HG03066 (cell line): ENCODE data around the gene CDC42EP1.
"Not testable (repeated sequence)": the region's sequence is repeated elsewhere in the genome, so short reads cannot be mapped to it uniquely, and the experiment has no call there.

Experiments used
- ATAC-seq: cut with Tn5 transposase; IDR thresholded peaks from one replicate; pipeline ENCODE4 v1.9.1; 2021; ENCODE audit warnings: low read depth; ENCODE audit not compliant: unreplicated experiment

CDC42EP1 gene, protein sequence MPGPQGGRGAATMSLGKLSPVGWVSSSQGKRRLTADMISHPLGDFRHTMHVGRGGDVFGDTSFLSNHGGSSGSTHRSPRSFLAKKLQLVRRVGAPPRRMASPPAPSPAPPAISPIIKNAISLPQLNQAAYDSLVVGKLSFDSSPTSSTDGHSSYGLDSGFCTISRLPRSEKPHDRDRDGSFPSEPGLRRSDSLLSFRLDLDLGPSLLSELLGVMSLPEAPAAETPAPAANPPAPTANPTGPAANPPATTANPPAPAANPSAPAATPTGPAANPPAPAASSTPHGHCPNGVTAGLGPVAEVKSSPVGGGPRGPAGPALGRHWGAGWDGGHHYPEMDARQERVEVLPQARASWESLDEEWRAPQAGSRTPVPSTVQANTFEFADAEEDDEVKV

DNA sequence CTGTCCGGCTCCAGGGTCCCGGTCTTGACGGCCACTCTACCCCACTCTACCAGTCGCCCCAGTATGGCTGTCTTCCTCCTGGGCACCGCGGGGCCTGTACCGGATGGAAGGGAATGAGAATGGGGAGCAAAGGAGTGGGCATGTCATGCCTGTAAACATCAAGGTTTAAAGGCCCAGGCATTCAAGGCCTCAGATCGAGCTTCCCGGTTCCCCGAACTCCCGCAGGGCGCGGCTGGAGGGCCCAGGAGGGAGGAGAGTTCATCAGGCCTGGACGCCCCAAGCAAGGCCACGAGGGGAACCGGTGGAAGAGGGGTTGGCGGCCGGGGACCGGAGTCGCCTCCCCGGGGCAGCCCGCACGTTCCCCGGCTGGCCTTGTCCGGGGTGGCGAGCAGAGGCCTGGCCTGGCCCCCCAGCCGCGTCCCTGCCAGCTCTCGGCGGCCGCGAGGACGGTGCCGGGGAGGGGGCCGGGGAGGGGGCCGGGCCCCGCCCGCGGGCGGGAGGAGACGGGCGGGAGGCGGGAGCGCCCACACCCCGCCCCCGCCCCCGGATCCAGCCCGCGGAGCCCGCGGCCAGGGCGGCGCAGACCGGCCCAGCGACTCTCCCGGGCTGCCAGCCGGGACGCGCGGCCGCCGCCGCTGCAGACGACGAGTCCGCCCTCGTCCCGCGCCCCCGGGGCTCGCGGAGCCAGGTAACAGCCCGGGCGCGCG, at the start of gene CDC42EP1:
Gene CDC42EP1, plus strand, starts transcription at position 580 of the 707 bp plus-strand sequence. CDS start 5,870 bp downstream, outside the sequence.
- no peak for ATAC-seq

DNA sequence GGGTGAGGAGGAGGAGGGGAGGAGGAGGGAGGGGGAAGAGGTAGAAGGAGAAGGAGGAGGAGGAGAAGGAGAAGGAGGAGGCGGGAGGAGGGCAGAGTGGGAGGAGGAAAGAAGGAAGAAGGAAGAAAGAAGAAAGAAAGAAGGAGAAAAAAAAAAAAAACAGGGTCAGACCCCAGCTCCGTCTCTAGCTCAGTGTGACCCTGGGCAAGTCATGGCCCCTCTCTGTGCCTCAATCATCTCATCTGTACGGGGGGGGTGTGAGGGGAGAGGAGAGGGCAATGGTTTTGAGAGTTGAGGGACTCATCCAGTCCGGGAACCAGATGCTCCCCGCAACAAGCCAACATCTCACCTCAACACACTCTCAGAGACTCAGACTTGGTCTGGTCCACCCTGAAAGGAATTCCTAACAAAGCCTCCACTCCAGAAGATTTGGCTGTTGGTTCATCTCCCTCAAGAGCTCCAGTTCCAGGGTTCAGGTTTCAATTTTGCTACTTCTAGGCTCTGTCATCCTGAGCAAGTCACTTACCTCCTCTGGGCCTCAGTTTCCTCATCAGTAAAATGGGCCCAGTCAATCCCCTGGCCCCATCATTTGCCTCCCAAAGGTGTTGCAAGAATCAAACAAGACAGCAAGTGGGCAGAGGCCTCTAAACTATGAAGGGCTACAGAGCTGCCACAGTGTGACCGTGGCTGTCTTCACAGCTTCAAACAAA, 48.7 kb upstream of the CDC42EP1 start:
- ATAC-seq: no peak

DNA sequence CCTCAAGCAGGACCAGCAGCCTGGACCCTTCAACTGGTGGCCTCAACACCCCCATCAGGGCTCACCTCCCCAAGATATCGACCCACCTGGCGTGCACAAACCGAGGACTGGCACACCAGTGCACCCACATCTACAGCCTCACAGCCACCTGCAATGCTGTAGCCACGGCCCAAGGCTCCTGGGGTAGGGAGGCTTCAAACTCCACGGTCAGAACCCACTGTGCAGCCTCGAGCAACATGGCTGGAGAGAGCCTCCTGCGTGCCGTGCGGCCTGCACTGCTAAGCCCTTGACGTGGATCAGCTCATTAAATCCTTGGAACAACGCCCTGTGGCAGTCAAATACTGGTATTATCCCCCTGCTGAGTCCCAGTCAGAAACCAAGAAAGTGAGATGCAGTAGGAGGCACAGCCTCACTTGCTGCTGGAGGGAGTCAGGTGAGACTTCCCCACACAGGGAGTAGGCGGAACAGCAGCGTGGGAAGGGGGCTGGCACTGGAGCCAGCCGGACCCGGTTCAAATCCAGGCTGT, 45.7 kb upstream of the CDC42EP1 start:
- no peak for ATAC-seq

DNA sequence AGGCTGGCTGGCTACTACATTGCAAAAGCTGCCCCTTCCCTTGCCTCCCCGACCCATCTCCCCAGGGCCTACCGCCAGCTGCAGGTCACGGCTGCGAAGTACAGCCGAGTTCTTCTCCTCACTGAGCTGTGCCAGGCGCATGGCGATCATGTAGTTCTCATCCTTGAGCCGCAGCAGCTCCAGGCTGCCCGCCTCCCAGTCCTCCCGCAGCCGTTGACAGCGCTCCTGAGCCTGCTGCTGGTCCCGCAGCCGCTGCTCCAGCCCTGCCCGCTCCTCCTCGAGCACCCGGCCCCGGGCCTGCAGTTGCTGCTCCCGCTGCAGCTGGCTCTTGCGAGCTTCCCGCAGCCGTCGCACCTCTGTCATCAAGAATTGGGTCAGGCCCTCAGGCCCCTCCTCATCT, 44.4 kb upstream of the CDC42EP1 start:
- ATAC-seq: no peak

DNA sequence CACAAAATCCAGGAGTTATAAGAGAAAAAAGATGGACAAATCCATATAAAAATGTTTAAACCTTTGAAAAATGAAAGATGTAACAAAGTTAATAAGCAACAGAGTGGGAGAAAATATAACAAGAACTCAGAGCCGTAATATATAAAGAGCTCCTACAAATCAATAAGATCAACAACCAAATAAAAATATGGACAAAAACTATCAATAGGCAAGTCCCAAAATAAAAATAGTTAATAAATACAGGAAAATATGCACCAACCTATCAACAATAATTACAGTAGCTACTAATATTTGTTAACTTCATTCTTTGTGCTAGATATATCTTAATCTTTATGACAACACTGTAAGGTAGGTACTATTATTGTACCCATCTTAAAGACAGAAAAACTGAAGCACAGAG, 43.8 kb upstream of the CDC42EP1 start:
- no peak for ATAC-seq

DNA sequence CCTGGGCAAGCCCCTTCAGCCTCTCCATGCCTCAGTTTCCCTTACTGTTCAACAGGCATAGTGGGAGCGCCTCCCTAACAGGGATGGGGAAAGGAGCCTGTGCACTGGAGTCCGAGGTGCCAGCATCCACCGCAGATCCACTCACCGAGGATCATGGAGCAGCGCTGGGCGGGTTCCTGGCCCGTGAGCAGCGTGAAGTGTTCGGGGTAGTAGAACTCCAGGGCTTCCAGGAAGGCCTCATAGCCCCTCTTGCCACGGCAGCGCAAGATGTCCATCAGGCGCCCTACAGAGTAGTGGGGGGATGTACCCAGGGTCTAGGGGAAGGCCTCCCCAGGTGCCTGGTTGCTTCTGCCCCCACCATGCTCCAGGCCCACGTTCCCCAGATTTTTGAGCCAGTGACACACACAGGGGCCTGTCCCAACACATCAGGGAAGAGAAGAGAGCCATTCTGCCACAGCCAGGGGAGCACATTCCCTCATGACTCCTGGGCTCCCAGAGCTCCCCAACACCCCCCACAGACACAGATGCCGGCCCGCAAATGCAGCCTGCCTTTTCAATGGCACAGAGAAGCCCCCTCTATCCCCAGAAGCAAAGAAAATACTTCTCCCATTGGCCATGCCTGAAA, 42.3 kb upstream of the CDC42EP1 start:
- no peak for ATAC-seq

DNA sequence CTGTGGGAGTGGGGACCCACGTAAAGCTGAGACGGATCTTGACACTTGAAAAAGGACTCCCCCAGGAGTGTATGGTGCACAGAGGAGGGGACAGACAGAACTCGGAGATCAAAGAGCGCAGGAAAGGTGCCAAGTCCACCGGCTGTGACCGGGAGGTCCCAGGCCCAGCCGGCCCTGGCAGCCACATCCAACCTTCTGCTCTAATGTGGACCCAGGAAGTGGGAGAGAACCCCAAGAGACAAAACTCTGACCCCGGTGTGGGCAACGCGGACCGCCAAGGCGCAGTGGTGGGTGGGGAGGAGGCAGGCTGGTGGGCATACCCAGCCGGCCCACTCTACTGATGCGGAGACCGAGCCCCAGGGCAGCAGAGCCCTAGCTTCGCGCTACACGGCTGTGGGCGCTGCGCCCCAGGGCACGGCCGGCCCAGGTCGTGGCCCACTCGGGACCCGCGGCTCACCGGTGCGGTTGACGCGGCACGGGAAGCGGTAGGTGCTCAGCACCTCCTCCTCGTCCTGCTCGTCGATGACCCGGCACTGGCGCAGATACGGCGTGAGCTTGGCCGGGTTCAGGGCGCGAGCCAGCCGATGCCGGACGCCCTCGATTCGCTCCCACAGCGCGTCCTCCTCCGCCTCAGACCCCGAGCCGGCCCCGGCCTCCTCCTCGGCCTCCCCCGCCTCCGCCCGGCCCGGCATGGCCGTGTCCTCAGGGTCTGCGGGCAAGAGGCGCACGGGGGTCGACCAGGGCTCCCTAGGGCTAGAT, 41.6 kb upstream of the CDC42EP1 start:
- ATAC-seq: no peak

DNA sequence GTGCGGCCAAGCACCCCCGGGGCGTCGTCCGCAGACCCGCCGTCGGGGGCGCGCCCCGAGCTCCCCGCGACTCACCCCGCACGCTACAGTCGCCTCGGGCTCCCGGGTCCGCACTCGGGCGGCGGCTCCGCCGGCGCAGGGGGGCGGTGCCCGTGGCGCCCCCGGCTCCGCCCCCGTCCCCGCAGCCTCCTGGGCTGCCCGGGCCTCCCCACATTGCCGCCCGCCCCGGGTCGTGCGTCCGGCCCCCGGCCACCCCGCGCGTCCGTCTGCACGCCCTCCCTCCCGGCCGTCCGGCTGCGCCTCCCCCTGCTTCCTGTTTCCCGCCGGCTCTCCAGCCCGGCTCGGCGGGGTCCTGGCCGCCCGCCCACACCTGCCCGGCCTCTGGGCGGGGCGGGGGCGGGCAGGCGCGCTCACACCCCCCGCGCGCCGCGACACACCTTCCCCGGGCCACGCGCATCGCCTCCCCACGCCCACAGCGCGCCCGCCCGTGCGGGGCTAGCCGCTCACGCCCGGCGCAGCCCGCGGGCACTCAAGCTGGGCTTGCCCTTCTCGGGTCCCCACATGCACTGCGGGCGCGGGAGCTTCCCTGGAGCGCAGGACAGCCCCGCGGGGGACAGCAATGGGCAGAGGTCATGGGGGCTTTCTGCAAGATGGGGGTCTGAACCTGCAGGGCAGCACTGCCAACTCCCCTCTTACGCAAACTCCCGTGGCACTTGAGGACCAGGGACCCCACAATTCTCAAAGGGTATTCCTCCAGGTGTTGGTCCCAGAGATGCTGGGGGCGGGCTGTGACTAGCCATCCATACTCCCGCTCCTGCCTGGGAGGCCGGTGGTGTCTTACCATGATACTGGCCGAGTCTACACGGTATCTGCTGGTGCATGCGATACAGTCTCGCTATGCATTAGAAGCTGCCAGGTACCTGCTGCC, 40.7 kb upstream of the CDC42EP1 start, which contains the start of gene CARD10:
Gene CARD10, minus strand, starts transcription at position 148 of the 928 bp plus-strand sequence. CDS start 215 bp downstream, outside the sequence.
- ATAC-seq: no peak

DNA sequence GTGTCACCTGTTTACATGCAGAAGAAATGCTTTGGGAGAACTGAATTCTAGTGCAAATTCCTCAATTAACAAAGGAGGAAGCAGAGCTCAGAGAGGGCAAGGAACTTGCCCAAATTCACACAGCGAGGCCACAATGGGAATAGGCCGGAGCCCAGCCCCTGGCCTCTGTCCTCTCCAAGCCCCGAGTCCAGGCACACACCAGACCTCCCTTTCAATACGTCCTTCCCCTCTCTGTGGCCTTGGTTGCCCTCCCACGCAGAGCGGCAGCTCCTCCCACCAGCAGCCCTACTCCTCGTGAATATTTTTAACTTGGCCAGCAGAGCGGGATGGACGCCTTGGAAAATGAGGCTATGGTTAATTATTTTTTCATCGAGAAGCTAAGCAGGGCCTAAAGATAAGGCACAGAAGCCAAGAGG, 39.5 kb upstream of the CDC42EP1 start:
- ATAC-seq: no peak

DNA sequence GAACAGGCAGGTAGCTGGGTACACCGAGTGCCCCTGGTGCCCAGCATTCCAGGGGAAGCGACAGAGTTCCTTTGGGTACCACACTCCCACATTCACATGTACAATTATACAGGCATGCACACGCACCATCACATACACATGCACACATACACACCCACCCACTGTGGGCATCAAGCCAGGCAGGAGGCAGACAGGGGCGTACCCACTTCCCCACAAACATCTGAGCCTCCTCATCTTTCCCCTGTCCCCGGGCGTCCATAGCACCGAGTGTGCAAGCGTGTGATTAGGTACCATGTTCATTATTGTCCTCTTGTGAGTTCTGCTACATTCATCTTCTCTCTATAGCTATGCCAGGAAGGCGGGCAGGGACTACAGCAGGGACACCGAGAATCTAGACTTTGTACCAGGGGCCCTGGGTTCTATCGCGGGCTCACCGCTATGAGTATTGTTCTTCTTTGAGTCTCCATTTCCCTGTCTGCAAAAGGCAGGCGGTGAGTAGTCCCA, 39.0 kb upstream of the CDC42EP1 start:
- no peak for ATAC-seq

DNA sequence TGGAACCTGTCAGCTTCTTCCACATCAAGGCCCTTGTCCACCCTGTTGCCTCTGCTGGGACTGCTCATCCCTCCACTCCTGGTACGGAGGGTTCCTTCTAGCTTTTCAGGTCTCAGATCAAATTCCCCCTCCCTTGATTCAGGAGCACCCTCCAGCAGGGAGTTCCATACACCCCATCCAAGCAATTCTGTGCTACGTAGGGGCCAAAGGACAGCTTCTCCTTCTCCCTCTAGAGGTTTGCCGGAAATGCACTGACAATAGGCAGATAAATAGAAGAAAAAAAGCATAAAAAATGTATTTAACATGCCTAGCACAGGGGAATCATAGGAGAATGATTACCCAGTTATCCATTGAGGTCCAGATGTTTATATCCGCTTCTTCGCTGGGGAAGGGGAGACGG, 37.8 kb upstream of the CDC42EP1 start:
- no peak for ATAC-seq

DNA sequence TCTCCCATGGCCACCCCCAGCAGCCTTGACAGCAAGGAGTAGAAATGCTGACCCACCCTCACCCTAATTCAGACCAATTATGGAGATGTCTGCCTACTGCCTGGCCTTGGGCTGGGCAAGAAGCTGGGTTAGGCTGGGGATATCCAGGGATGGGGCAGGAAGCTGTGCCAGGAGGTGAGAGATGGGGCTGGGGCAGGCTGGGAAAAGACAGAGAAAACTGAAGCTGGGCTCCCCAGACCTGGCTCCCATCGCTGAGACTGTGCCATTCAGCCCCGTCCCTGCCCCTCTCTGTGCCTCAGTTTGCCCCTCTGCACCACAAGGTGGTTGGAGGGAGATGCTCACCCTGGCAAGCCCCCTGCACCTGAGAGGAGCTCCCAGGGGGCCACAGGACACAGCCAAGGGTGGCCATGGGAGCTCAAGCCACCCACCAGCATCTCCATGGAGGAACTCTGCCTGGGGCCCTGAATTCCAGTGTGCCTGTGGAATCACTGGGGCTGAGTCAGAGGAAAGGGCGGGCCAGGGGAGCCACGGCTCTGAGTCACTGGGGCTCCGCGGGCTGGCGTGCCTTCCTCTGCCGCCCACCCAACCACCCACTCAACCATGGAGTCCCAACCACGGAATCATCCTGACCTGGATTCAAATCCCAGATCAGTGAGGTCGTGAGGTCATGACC, 35.1 kb upstream of the CDC42EP1 start:
- ATAC-seq: no peak

DNA sequence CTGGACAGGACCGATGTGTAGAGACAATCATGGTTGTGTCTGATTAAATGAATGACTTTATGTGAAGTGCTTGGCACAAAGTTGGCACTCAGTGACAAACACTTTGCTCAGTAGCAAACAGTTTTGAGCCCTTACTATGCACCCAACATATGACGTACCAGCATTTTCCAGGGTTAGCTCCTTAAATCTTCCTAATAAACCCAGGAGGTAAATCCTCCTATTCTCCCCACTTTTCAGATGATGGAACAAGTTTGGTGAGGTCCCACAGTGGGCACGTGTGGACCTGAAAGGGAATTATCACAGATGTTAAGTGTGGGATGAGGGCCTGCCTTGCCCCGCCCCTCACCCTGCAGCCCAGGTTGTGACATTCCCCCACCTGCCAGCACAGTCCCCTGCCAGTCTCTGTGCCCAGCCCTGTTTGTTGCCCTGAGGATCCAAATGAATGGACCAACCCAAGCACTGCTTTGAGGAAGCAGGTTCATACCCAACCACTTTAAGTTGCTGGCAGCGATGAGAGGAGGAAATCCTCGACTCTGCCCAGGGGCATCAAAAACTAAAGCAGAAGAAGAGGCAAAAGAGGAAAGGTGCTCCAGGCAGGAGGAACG, 34.4 kb upstream of the CDC42EP1 start:
- no peak for ATAC-seq

DNA sequence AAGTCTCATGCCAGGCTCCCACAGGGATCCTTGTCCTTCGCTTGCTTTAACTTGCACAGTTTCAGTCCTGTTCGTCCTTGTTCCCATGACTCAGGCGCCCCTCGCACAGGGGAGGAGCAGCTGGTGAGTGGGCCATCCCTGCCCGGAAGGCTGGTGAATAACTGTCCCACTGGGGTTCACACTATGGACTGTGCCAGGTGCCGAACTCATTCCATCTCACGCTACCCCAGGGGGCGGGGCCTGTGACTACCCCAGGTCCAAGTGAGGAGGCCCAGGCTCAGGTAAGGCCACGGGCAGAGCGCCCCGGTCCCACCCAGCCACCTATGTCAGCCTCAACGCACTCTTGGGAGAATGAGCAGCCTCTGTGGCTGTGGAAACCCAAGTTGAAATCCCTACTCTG, 33.9 kb upstream of the CDC42EP1 start:
- ATAC-seq: no peak

DNA sequence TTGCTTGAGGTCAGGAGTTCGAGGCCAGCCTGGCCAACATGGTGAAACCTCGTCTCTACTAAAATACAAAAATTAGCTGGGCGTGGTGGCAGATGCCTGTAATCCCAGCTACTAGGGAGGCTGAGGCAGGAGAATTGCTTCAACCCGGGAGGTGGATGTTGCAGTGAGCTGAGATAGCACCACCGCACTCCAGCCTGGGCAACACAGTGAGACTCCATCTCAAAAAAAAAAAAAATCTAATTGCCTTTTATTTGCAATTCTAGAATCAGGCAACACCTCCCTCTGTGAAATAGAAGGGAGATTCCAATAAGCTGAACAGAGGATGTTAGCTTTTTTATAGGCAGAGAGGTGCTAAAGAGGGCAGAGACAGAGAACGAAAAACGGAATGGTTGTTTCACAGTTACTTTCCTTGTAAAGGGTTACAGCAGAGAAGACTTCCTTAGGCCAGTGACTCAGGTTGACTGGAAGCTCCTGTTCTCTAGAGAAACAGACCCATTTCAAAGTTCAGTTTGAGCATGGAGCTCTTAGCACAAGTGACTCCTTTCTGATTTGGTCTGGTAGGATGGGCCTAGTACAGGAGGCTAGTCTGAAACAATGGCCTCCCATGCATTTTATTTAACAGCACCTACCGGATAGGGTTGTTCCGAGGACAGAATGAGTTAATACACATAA, 33.1 kb upstream of the CDC42EP1 start:
- not testable (repeated sequence) for ATAC-seq

DNA sequence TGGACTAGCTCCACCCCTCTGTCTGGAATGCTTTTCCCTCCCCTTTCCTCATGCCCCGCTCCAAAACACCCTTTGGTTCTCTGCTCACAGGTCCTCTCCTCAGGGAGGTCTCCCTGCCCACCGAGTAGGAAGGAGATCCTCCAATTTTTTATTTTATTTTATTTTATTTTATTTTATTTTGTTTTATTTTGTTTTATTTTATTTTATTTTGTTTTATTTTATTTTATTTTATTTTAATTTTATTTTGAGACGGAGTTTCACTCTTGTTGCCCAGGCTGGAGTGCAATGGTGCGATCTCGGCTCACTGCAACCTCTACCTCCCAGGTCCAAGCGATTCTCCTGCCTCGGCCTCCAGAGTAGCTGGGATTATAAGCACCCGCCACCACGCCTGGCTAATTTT, 32.3 kb upstream of the CDC42EP1 start:
- not testable (repeated sequence) for ATAC-seq
